ENCODE measurements around the gene SNORC. TPM values are rescaled to one million over a fixed set of nuclear protein-coding genes. Genes with fewer than 3 reads are reported as not detected.

SNORC gene
- total and polyA plus RNA-seq, 2 of the 13 experiments (the other 11 are each of a cell fraction or from before 2014, with no cell fraction given): 59.1 to 86.1 TPM

- TF ChIP-seq ZBTB38 (CRISPR knock-in tag; IDR thresholded peaks at IDR 0.05): peak; percentile 43; the same call in 1 of the 2 replicates
- TF ChIP-seq MXD4 (CRISPR knock-in tag; IDR thresholded peaks at IDR 0.05): no peak
- TF ChIP-seq ZNF225 (CRISPR knock-in tag; IDR thresholded peaks at IDR 0.05): no peak
- no peak for TF ChIP-seq KAT8 (CRISPR knock-in tag; IDR thresholded peaks at IDR 0.05)
- TF ChIP-seq CTCF (CRISPR knock-in tag; IDR thresholded peaks at IDR 0.05): peak; percentile 7; the same call in 1 of the 2 replicates
- TF ChIP-seq SNAPC4 (CRISPR knock-in tag; IDR thresholded peaks at IDR 0.05): 0 out of 2 replicates have a peak, but pooled peaks have one; percentile 5
- TF ChIP-seq ZFP1 (CRISPR knock-in tag; IDR thresholded peaks at IDR 0.05): no peak
- TF ChIP-seq ZNF567 (CRISPR knock-in tag; IDR thresholded peaks at IDR 0.05; ENCODE audit: borderline replicate concordance): no peak; the same call in 1 of the 2 replicates
- no peak for TF ChIP-seq THRA (CRISPR knock-in tag; IDR thresholded peaks at IDR 0.05; ENCODE audit: borderline replicate concordance)
Measured at GRCh38 chr2:232871418-232871834, 1.4 kb downstream of the SNORC start (continued).
